ENCODE results near the gene SPRTN. TPM values are rescaled to one million over a fixed set of nuclear protein-coding genes. Genes with fewer than 3 reads are reported as not detected.

The SPRTN gene
- 10 to 100 TPM; 15.4 to 16.2 TPM for total RNA-seq
- 10 to 100 TPM; 10.6 to 17.7 TPM for polyA plus RNA-seq

GRCh38 chr1:231338270-231339128, at the start of gene SPRTN:
SPRTN (plus strand) TSS chr1:231338293; CDS start chr1:231338384, 91 bp downstream.
- peaks cover 0 to 9% (median 0%) of the 10 kb centered on the region in 8 donors for H3K9me3 Mint-ChIP-seq
- H3K4me1 ChIP-seq (ENCODE audit: insufficient read depth, low read length): peaks cover 52% of the 10 kb centered on the region
- peak within 1 kb of the TSS; percentile 90 to 97 for H3K4me3 ChIP-seq (ENCODE audit: low read length in 2 of 2)
- H3K4me3 Mint-ChIP-seq: peak within 1 kb of the TSS; percentile 97 to 100 (median 99)
- no peaks in the 10 kb centered on the region for H3K9me3 ChIP-seq (ENCODE audit: control insufficient read depth in 1 of 2, low read length in 2 of 2)
- ChIA-PET CTCF (ENCODE audit: partially characterized antibody) (interaction anchor here (0.7 to 3.0 kb wide), 16 partner anchors 12 to 419 kb away, joined by 3 to 16 read pairs (median 4); partner anchors contain the start of genes DISC1, EGLN1 and GNPAT), POLR2A (ENCODE audit: partially characterized antibody) (interaction anchor here (0.9 to 3.1 kb wide), 18 partner anchors 7 to 361 kb away, joined by 3 to 52 read pairs (median 5); partner anchors contain the start of genes DISC1, EGLN1, GNPAT and TSNAX)
- H3K36me3 Mint-ChIP-seq: peaks cover 28 to 56% of the 10 kb centered on the region in 2 donors
- H3K27me3 ChIP-seq (ENCODE audit: insufficient read depth, low read length): no peaks in the 10 kb centered on the region
- peaks cover 36 to 74% (median 56%) of the 10 kb centered on the region in 4 donors for H3K4me1 Mint-ChIP-seq
- peak within 1 kb of the TSS; percentile 99 to 100 (median 100) for H3K27ac Mint-ChIP-seq
- peak within 1 kb of the TSS; percentile 98 for H3K27ac ChIP-seq (ENCODE audit: low read depth, low read length)
- DNase-seq: no peak
- H3K27me3 Mint-ChIP-seq: no peaks in the 10 kb centered on the region
- intact Hi-C loops (cut with micrococcal nuclease): loop anchor here (1.0 to 5.0 kb wide), 7 partner anchors 18 to 471 kb away; partner anchors contain the start of genes ARV1, C1orf198, FAM89A and GNPAT
- H3K36me3 ChIP-seq (ENCODE audit: insufficient read depth, low read length): no peaks in the 10 kb centered on the region

GRCh38 chr1:231295938-231296337, 42.2 kb upstream of the SPRTN start:
- intact Hi-C loops (cut with micrococcal nuclease): no loop called here

GRCh38 chr1:231301990-231302389, 36.1 kb upstream of the SPRTN start:
- ChIA-PET POLR2A (ENCODE audit: partially characterized antibody) (no interaction called here), CTCF (ENCODE audit: partially characterized antibody) (no interaction called here)
- Mint-ChIP-seq H3K27ac (no peak overlapping the region), H3K4me3 (no peak overlapping the region), H3K27me3 (no peaks in the 10 kb centered on the region), H3K4me1 (no peaks in the 10 kb centered on the region), H3K36me3 (no peaks in the 10 kb centered on the region), H3K9me3 (no peaks in the 10 kb centered on the region)
- no peak overlapping the region for H3K4me3 ChIP-seq (ENCODE audit: low read length in 2 of 2)
- no peaks in the 10 kb centered on the region for H3K36me3 ChIP-seq (ENCODE audit: insufficient read depth, low read length)
- H3K27ac ChIP-seq (ENCODE audit: low read depth, low read length): no peak overlapping the region
- no peaks in the 10 kb centered on the region for H3K4me1 ChIP-seq (ENCODE audit: insufficient read depth, low read length)
- no peaks in the 10 kb centered on the region for H3K9me3 ChIP-seq (ENCODE audit: control insufficient read depth in 1 of 2, low read length in 2 of 2)
- intact Hi-C loops (cut with micrococcal nuclease): no loop called here
- DNase-seq: no peak
- H3K27me3 ChIP-seq (ENCODE audit: insufficient read depth, low read length): no peaks in the 10 kb centered on the region

More at GRCh38 chr1:231295938-231296337, 42.2 kb upstream of the SPRTN start:
- H3K9me3 ChIP-seq (ENCODE audit: control insufficient read depth in 1 of 2, low read length in 2 of 2): no peaks in the 10 kb centered on the region
- no peaks in the 10 kb centered on the region for H3K27me3 ChIP-seq (ENCODE audit: insufficient read depth, low read length)
- peak overlapping the region in 1 of 7 donors; percentile 84 for H3K27ac Mint-ChIP-seq
- H3K4me3 ChIP-seq (ENCODE audit: low read length in 2 of 2): no peak overlapping the region
- ChIA-PET POLR2A (ENCODE audit: partially characterized antibody) (no interaction called here), CTCF (ENCODE audit: partially characterized antibody) (interaction anchor here (0.6 to 1.3 kb wide), 2 partner anchors 12 to 20 kb away, joined by 3 read pairs; no protein-coding TSS in a partner anchor)
- no peaks in the 10 kb centered on the region for H3K27me3 Mint-ChIP-seq
- H3K9me3 Mint-ChIP-seq: no peaks in the 10 kb centered on the region
- H3K36me3 Mint-ChIP-seq: no peaks in the 10 kb centered on the region
- no peaks in the 10 kb centered on the region for H3K36me3 ChIP-seq (ENCODE audit: insufficient read depth, low read length)
- H3K4me1 Mint-ChIP-seq: no peaks in the 10 kb centered on the region
- DNase-seq: no peak
- H3K27ac ChIP-seq (ENCODE audit: low read depth, low read length): no peak overlapping the region
- no peak overlapping the region for H3K4me3 Mint-ChIP-seq
- no peaks in the 10 kb centered on the region for H3K4me1 ChIP-seq (ENCODE audit: insufficient read depth, low read length)

- no peaks in the 10 kb centered on the region for H3K27me3 ChIP-seq (ENCODE audit: insufficient read depth, low read length)
- no peak overlapping the region for H3K4me3 Mint-ChIP-seq
- no peaks in the 10 kb centered on the region for H3K9me3 ChIP-seq (ENCODE audit: control insufficient read depth in 1 of 2, low read length in 2 of 2)
- no peaks in the 10 kb centered on the region for H3K4me1 ChIP-seq (ENCODE audit: insufficient read depth, low read length)
- CTCF ChIA-PET (ENCODE audit: partially characterized antibody): no interaction called here
- intact Hi-C loops (cut with micrococcal nuclease): no loop called here
- no peak overlapping the region for H3K27ac ChIP-seq (ENCODE audit: low read depth, low read length)
- H3K4me3 ChIP-seq (ENCODE audit: low read length in 2 of 2): no peak overlapping the region
- no peaks in the 10 kb centered on the region for H3K36me3 ChIP-seq (ENCODE audit: insufficient read depth, low read length)
- no peaks in the 10 kb centered on the region for H3K9me3 Mint-ChIP-seq
- POLR2A ChIA-PET (ENCODE audit: partially characterized antibody): no interaction called here
- no peak for DNase-seq
- H3K4me1 Mint-ChIP-seq: no peaks in the 10 kb centered on the region
- H3K27me3 Mint-ChIP-seq: no peaks in the 10 kb centered on the region
- no peak overlapping the region for H3K27ac Mint-ChIP-seq
- no peaks in the 10 kb centered on the region for H3K36me3 Mint-ChIP-seq
Observed at GRCh38 chr1:231310391-231310934, 27.6 kb upstream of the SPRTN start.

GRCh38 chr1:231311720-231312431, 26.2 kb upstream of the SPRTN start:
- no peaks in the 10 kb centered on the region for H3K36me3 ChIP-seq (ENCODE audit: insufficient read depth, low read length)
- intact Hi-C loops (cut with micrococcal nuclease): no loop called here
- no peaks in the 10 kb centered on the region for H3K4me1 Mint-ChIP-seq
- H3K36me3 Mint-ChIP-seq: no peaks in the 10 kb centered on the region
- H3K4me3 ChIP-seq (ENCODE audit: low read length in 2 of 2): no peak overlapping the region
- H3K4me1 ChIP-seq (ENCODE audit: insufficient read depth, low read length): no peaks in the 10 kb centered on the region
- H3K27ac Mint-ChIP-seq: peak overlapping the region in 1 of 7 donors; percentile 80
- POLR2A ChIA-PET (ENCODE audit: partially characterized antibody): no interaction called here
- no peaks in the 10 kb centered on the region for H3K9me3 ChIP-seq (ENCODE audit: control insufficient read depth in 1 of 2, low read length in 2 of 2)
- peaks cover 0 to 1% of the 10 kb centered on the region in 2 donors for H3K27me3 Mint-ChIP-seq
- H3K27ac ChIP-seq (ENCODE audit: low read depth, low read length): no peak overlapping the region
- no peaks in the 10 kb centered on the region for H3K9me3 Mint-ChIP-seq
- no peak for DNase-seq
- H3K4me3 Mint-ChIP-seq: no peak overlapping the region
- CTCF ChIA-PET (ENCODE audit: partially characterized antibody): no interaction called here
- no peaks in the 10 kb centered on the region for H3K27me3 ChIP-seq (ENCODE audit: insufficient read depth, low read length)

- no peaks in the 10 kb centered on the region for H3K9me3 ChIP-seq (ENCODE audit: control insufficient read depth in 1 of 2, low read length in 2 of 2)
- no peak overlapping the region for H3K27ac ChIP-seq (ENCODE audit: low read depth, low read length)
- Mint-ChIP-seq H3K4me1 (no peaks in the 10 kb centered on the region), H3K4me3 (no peak overlapping the region), H3K36me3 (no peaks in the 10 kb centered on the region), H3K27ac (peak overlapping the region in 1 of 7 donors; percentile 80), H3K27me3 (peaks cover 0 to 1% of the 10 kb centered on the region in 2 donors), H3K9me3 (no peaks in the 10 kb centered on the region)
- CTCF ChIA-PET (ENCODE audit: partially characterized antibody): no interaction called here
- no peaks in the 10 kb centered on the region for H3K36me3 ChIP-seq (ENCODE audit: insufficient read depth, low read length)
- no peaks in the 10 kb centered on the region for H3K27me3 ChIP-seq (ENCODE audit: insufficient read depth, low read length)
- H3K4me1 ChIP-seq (ENCODE audit: insufficient read depth, low read length): no peaks in the 10 kb centered on the region
- no peak overlapping the region for H3K4me3 ChIP-seq (ENCODE audit: low read length in 2 of 2)
- no peak for DNase-seq
- POLR2A ChIA-PET (ENCODE audit: partially characterized antibody): no interaction called here
- intact Hi-C loops (cut with micrococcal nuclease): no loop called here
Observed at GRCh38 chr1:231312432-231312788, 25.7 kb upstream of the SPRTN start.

GRCh38 chr1:231313661-231314060, 24.4 kb upstream of the SPRTN start:
- no peaks in the 10 kb centered on the region for H3K9me3 ChIP-seq (ENCODE audit: control insufficient read depth in 1 of 2, low read length in 2 of 2)
- Mint-ChIP-seq H3K27me3 (peaks cover 0 to 1% of the 10 kb centered on the region in 2 donors), H3K27ac (no peak overlapping the region), H3K4me3 (no peak overlapping the region), H3K36me3 (no peaks in the 10 kb centered on the region), H3K4me1 (no peaks in the 10 kb centered on the region), H3K9me3 (peaks cover 0 to 2% (median 0%) of the 10 kb centered on the region in 8 donors)
- no peak overlapping the region for H3K4me3 ChIP-seq (ENCODE audit: low read length in 2 of 2)
- ChIA-PET POLR2A (ENCODE audit: partially characterized antibody) (interaction anchor here (1.6 kb wide), 1 partner anchor 25 kb away, joined by 5 read pairs; the partner anchor contains the start of genes EXOC8 and SPRTN), CTCF (ENCODE audit: partially characterized antibody) (no interaction called here)
- DNase-seq: no peak
- no peaks in the 10 kb centered on the region for H3K27me3 ChIP-seq (ENCODE audit: insufficient read depth, low read length)
- intact Hi-C loops (cut with micrococcal nuclease): no loop called here
- H3K27ac ChIP-seq (ENCODE audit: low read depth, low read length): no peak overlapping the region
- H3K4me1 ChIP-seq (ENCODE audit: insufficient read depth, low read length): no peaks in the 10 kb centered on the region
- H3K36me3 ChIP-seq (ENCODE audit: insufficient read depth, low read length): no peaks in the 10 kb centered on the region

Measured in CD4-positive, alpha-beta memory T cell (primary cell).